Tongue (tissue), 2 donors: ENCODE measurements around the gene COMT. TPM values are rescaled to one million over a fixed set of nuclear protein-coding genes. Genes with fewer than 3 reads are reported as not detected.

Experiments used
- DNase-seq: peaks from one replicate; pipeline ENCODE4 v3.0.0-alpha.2; 2015
- total RNA-seq: library from RNA; depleted of rRNA; stranded (reverse); fragments of >200 nt; gene quantifications from one replicate; pipeline ENCODE4 v1.2.3, GENCODE V29; 2014

Gene COMT
- total RNA-seq, 1 donor from 2014 or later, result 190 TPM

GRCh38 chr22:20011123-20011992 is 69.8 kb downstream of the COMT start:
- no peak for DNase-seq

- no peak for DNase-seq
Measured at GRCh38 chr22:20011993-20012740, 70.6 kb downstream of the COMT start.

GRCh38 chr22:20012741-20013331 is 71.3 kb downstream of the COMT start:
- no peak for DNase-seq

GRCh38 chr22:20013382-20013871 is 71.9 kb downstream of the COMT start:
- DNase-seq, result peak; percentile 87

- DNase-seq, result no peak
Measured at GRCh38 chr22:20014526-20015186, 73.1 kb downstream of the COMT start.

- no peak for DNase-seq
Measured at GRCh38 chr22:20015187-20015625, 73.6 kb downstream of the COMT start.

- DNase-seq, result no peak
Measured at GRCh38 chr22:20015971-20016733, 74.6 kb downstream of the COMT start.

- peak; percentile 94 for DNase-seq
Measured at GRCh38 chr22:20016734-20017621, 75.4 kb downstream of the COMT start, which contains the start of gene ARVCF. ARVCF (minus strand) TSS chr22:20016823; CDS start chr22:19990794, 26,029 bp downstream.

- no peak for DNase-seq
Measured at GRCh38 chr22:20017622-20017958, 76.0 kb downstream of the COMT start.

GRCh38 chr22:20018001-20018400 is 76.4 kb downstream of the COMT start:
- no peak for DNase-seq

Other genes starting within 250 kb of the COMT start
- gene SEPTIN5, start 227.3 kb upstream of the COMT start, total RNA-seq, result 109 TPM
- gene GP1BB, start 218.2 kb upstream of the COMT start, total RNA-seq, result 19.0 TPM
- gene TBX1, start 181.0 kb upstream of the COMT start, total RNA-seq, result 28.5 TPM
- gene GNB1L, start 86.9 kb upstream of the COMT start, total RNA-seq, result 6.1 TPM
- 16.2 TPM for gene RTL10, start 86.9 kb upstream of the COMT start, total RNA-seq
- 15.0 TPM for gene TXNRD2, start within 50 bp of the COMT start, total RNA-seq
- gene ARVCF, start 75.1 kb downstream of the COMT start, total RNA-seq, result 108 TPM
- 25.2 TPM for gene TANGO2, start 79.3 kb downstream of the COMT start, total RNA-seq
- gene DGCR8, start 138.5 kb downstream of the COMT start, total RNA-seq, result 42.2 TPM
- gene RANBP1, start 174.3 kb downstream of the COMT start, total RNA-seq, result 196 TPM
- 40.4 TPM for gene TRMT2A, start 175.5 kb downstream of the COMT start, total RNA-seq
- 39.4 TPM for gene ZDHHC8, start 190.0 kb downstream of the COMT start, total RNA-seq
- gene CCDC188, start 209.3 kb downstream of the COMT start, total RNA-seq, result 1.1 TPM